HG02759 (cell line): ENCODE measurements around the gene FBXO7.

Source experiments
- ATAC-seq: cut with Tn5 transposase; IDR thresholded peaks from one replicate; pipeline ENCODE4 v1.9.1; 2021; ENCODE audit warnings: mild to moderate bottlenecking, moderate library complexity; ENCODE audit not compliant: unreplicated experiment

The FBXO7 gene

GRCh38 chr22:32489377-32489776 is 14.8 kb downstream of the FBXO7 start:
- ATAC-seq = no peak

- no peak for ATAC-seq
Measured at GRCh38 chr22:32490279-32490678, 15.7 kb downstream of the FBXO7 start.

- ATAC-seq = no peak
Measured at GRCh38 chr22:32492111-32492510, 17.5 kb downstream of the FBXO7 start.

- no peak for ATAC-seq
Measured at GRCh38 chr22:32493551-32493950, 18.9 kb downstream of the FBXO7 start.

GRCh38 chr22:32494971-32495370 is 20.4 kb downstream of the FBXO7 start:
- ATAC-seq = no peak

GRCh38 chr22:32499666-32500065 is 25.1 kb downstream of the FBXO7 start:
- ATAC-seq = no peak

GRCh38 chr22:32501836-32502752 is 27.5 kb downstream of the FBXO7 start:
- no peak for ATAC-seq

GRCh38 chr22:32509045-32509444 is 34.4 kb downstream of the FBXO7 start:
- no peak for ATAC-seq

- no peak for ATAC-seq
Measured at GRCh38 chr22:32511274-32511673, 36.7 kb downstream of the FBXO7 start.

- no peak for ATAC-seq
Measured at GRCh38 chr22:32511776-32512175, 37.2 kb downstream of the FBXO7 start.

GRCh38 chr22:32512267-32512982 is 37.8 kb downstream of the FBXO7 start:
- no peak for ATAC-seq

- no peak for ATAC-seq
Measured at GRCh38 chr22:32515084-32515483, 40.5 kb downstream of the FBXO7 start.

GRCh38 chr22:32517488-32517887 is 42.9 kb downstream of the FBXO7 start:
- ATAC-seq = no peak

- no peak for ATAC-seq
Measured at GRCh38 chr22:32517921-32518320, 43.3 kb downstream of the FBXO7 start.

- no peak for ATAC-seq
Measured at GRCh38 chr22:32518381-32518780, 43.8 kb downstream of the FBXO7 start.

- no peak for ATAC-seq
Measured at GRCh38 chr22:32518848-32519247, 44.2 kb downstream of the FBXO7 start.

- ATAC-seq = no peak
Measured at GRCh38 chr22:32520612-32521011, 46.0 kb downstream of the FBXO7 start.

- ATAC-seq = no peak
Measured at GRCh38 chr22:32522237-32522636, 47.6 kb downstream of the FBXO7 start.

GRCh38 chr22:32527756-32528155 is 53.1 kb downstream of the FBXO7 start:
- ATAC-seq = no peak

- no peak for ATAC-seq
Measured at GRCh38 chr22:32528316-32528715, 53.7 kb downstream of the FBXO7 start.

- ATAC-seq = no peak
Measured at GRCh38 chr22:32528984-32529982, 54.7 kb downstream of the FBXO7 start.
